HG03039 (cell line): ENCODE results near the gene MTHFR.

Source experiments
- ATAC-seq: cut with Tn5 transposase; IDR thresholded peaks from one replicate; pipeline ENCODE4 v1.9.1; 2021; ENCODE audit warnings: mild to moderate bottlenecking, moderate library complexity; ENCODE audit not compliant: unreplicated experiment

MTHFR gene

DNA sequence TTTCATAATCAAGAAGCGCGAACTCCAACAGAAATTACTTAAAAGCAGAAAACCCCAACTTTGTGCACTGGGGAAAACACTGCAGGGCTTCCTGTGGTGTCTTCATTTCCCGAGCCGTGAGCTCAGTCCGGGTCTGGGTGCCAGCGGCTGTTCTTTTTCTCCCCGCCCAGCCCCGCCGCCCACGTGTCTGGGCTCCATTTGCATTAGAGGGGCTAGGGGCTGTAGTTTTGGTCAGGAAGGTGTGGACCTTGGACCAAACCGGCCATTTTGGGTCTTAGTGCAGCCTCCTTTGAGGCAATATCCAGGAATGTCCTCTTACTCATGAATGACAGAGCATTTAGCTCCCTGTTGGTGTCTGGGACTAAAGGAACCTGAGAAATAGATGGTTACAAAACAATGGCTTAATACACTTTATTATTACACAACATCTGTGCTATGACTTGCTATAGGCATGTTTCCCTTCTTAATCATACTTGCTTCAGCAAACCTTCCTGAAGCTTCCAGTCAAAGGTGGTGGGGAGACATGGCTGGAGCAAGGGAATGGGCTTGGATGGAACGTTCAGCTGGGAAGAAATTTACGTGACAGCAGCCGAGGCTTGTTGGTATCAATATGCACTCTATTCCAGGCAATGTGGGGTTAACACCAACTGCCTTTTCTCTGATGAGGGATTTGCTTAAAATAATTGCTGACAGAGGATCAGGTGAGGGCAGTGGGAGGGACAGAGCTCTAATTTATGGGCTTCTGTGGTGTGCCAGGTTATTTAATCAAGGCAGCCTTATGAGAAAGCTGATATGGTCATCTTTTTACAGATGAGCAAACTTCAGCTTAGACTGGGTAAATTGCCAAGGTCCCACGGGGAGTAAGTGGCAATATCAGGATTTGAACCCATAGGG, 68.8 kb downstream of the MTHFR start:
- ATAC-seq = no peak

- peak; percentile 51 for ATAC-seq
Observed at GRCh38 chr1:11735854-11736745, 69.7 kb downstream of the MTHFR start, which contains the start of gene AGTRAP. TSS of gene AGTRAP (plus strand) at chr1:11736136. CDS start at chr1:11736209, 73 bp downstream.
